Osteoblast (primary cell): Measurements from ENCODE around the gene CDH11. TPM values are rescaled to one million over a fixed set of nuclear protein-coding genes. Genes with fewer than 3 reads are reported as not detected.

Source experiments
- DNase-seq: peaks from one replicate; pipeline ENCODE4 v3.0.0; 2011; ENCODE audit warnings: low spot score, mixed read lengths; ENCODE audit not compliant: insufficient read length; ENCODE audit errors: missing footprints
- H2AFZ ChIP-seq: 2 replicates; pipeline ENCODE4 v1.6.0; 2011; ENCODE audit warnings: mild to moderate bottlenecking, low read length
- H3K27ac ChIP-seq: 2 replicates; pipeline ENCODE4 v1.5.1; 2011; ENCODE audit warnings: mild to moderate bottlenecking, low read depth, low read length, moderate library complexity
- H3K27me3 ChIP-seq: 2 replicates; pipeline ENCODE4 v1.6.0; 2012; ENCODE audit warnings: mild to moderate bottlenecking, control low read depth, inconsistent platforms, low read length, moderate library complexity; ENCODE audit not compliant: insufficient read depth
- H3K36me3 ChIP-seq: 2 replicates; pipeline ENCODE4 v1.5.1; 2011; ENCODE audit warnings: mild to moderate bottlenecking, low read length, control low read depth, moderate library complexity; ENCODE audit not compliant: insufficient read depth
- H3K4me1 ChIP-seq: 2 replicates; pipeline ENCODE4 v1.5.1; 2011; ENCODE audit warnings: mild to moderate bottlenecking, low read length, control low read depth, moderate library complexity; ENCODE audit not compliant: insufficient read depth
- H3K4me2 ChIP-seq: 2 replicates; pipeline ENCODE4 v1.6.0; 2011; ENCODE audit warnings: mild to moderate bottlenecking, low read length; ENCODE audit not compliant: insufficient read depth
- H3K4me3 ChIP-seq: fragments of 200-600 bp; sonication (generic); 3 replicates; pipeline ENCODE4 v1.5.1; 2012; ENCODE audit warnings: mild to moderate bottlenecking, low read length, inconsistent platforms; ENCODE audit not compliant: insufficient read depth
- H3K79me2 ChIP-seq: 2 replicates; pipeline ENCODE4 v1.6.0; 2012; ENCODE audit warnings: mild to moderate bottlenecking, low read length, control low read depth, inconsistent platforms; ENCODE audit not compliant: insufficient read depth
- H3K9me3 ChIP-seq: 2 replicates; pipeline ENCODE4 v1.5.1; 2011; ENCODE audit warnings: low read depth, low read length, control low read depth
- H4K20me1 ChIP-seq: 2 replicates; pipeline ENCODE4 v1.6.0; 2012; ENCODE audit warnings: mild to moderate bottlenecking, low read length, control low read depth; ENCODE audit not compliant: insufficient read depth
- CTCF ChIP-seq: IDR thresholded peaks from 2 replicates; pipeline ENCODE4 v1.5.1; 2011; ENCODE audit warnings: mild to moderate bottlenecking, low read depth, low read length, moderate library complexity; ENCODE audit errors: extremely low read depth
- total RNA-seq: library from RNA; depleted of rRNA; stranded (reverse); fragments of >200 nt; gene quantifications from 2 replicates; pipeline ENCODE4 v1.2.3, GENCODE V29; 2012

The CDH11 gene
- total RNA-seq, 1 donor: 1,116 TPM

DNA sequence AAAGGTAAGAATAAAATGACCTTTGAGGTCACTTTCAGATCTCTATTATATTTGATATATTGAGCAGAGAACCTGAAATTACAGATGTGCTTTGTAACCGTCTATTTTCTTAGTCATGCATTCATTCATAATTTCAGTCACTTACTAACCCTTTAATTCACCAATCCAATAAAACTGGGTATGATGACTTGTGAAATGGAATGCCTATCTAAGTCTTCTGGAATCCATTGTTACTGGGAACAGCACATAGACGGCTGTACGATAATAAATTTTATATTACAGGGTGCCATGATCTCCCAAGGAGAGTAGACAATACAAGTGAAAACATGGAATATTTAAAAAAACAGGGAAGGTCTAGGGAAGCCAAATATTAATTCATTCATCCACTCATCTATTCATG lies 22.9 kb downstream of the CDH11 start:
- peaks cover 57% of the 10 kb centered on the region for H3K36me3 ChIP-seq
- H3K4me1 ChIP-seq: peaks cover 16% of the 10 kb centered on the region
- peaks cover 96% of the 10 kb centered on the region for H3K79me2 ChIP-seq
- H3K4me2 ChIP-seq: no peak overlapping the region
- no peak overlapping the region for H2AFZ ChIP-seq
- TF ChIP-seq CTCF: no peak
- no peaks in the 10 kb centered on the region for H3K27me3 ChIP-seq
- no peak overlapping the region for H3K4me3 ChIP-seq
- H4K20me1 ChIP-seq: peaks cover 71% of the 10 kb centered on the region
- H3K9me3 ChIP-seq: no peaks in the 10 kb centered on the region
- DNase-seq: no peak
- H3K27ac ChIP-seq: peak overlapping the region; percentile 64

- Histone ChIP-seq H3K27ac (no peak overlapping the region), H2AFZ (no peak overlapping the region), H4K20me1 (peaks cover 72% of the 10 kb centered on the region), H3K4me1 (peaks cover 16% of the 10 kb centered on the region), H3K36me3 (peaks cover 61% of the 10 kb centered on the region), H3K4me3 (no peak overlapping the region), H3K79me2 (peaks cover 98% of the 10 kb centered on the region), H3K4me2 (no peak overlapping the region), H3K9me3 (no peaks in the 10 kb centered on the region), H3K27me3 (no peaks in the 10 kb centered on the region)
- DNase-seq: no peak
- no peak for TF ChIP-seq CTCF
Observed at GRCh38 chr16:65097296-65097695, 24.6 kb downstream of the CDH11 start.

- Histone ChIP-seq H3K4me3 (no peak overlapping the region), H3K4me2 (no peak overlapping the region), H4K20me1 (peaks cover 74% of the 10 kb centered on the region), H3K27me3 (no peaks in the 10 kb centered on the region), H3K79me2 (peaks cover 98% of the 10 kb centered on the region), H3K4me1 (peaks cover 16% of the 10 kb centered on the region), H3K27ac (peak overlapping the region; percentile 4), H3K9me3 (no peaks in the 10 kb centered on the region), H3K36me3 (peaks cover 57% of the 10 kb centered on the region), H2AFZ (no peak overlapping the region)
- DNase-seq: no peak
- no peak for TF ChIP-seq CTCF
Observed at GRCh38 chr16:65095906-65096305, 26.0 kb downstream of the CDH11 start.

DNA sequence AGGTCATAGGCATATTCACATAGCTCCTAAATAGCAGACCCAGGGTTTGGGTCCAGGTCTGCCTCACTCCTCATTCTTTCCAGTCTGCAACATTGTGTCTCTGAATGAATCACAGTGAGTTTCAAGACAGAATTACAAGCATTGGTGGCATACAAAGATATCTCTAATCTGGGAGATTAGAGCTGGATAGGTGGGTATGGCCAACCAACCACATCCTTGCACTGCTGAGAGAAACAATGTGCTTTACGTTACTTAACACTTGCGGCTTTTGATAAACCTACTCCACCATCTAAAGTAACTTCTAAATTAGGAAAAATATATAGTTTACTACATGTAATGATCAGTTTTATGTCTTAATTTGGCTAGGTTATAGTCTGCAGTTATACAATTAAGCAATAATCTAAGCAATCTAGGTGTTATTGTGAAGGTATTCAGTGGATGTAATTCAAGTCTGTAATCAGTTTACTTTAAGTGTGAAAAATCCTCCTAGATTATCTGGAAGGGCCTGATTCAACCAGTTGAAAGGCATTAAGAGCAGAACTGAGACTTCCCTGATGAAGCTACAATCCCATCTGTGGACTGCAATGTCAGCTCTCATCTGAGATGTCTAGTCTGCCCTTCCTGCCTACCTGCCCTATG lies 26.7 kb downstream of the CDH11 start:
- H3K27me3 ChIP-seq: no peaks in the 10 kb centered on the region

More for the DNA sequence above, 26.7 kb downstream of the CDH11 start:
- no peak for TF ChIP-seq CTCF
- H3K36me3 ChIP-seq: peaks cover 57% of the 10 kb centered on the region
- H3K4me3 ChIP-seq: no peak overlapping the region
- peak overlapping the region; percentile 4 for H3K27ac ChIP-seq
- H2AFZ ChIP-seq: no peak overlapping the region
- H3K4me2 ChIP-seq: no peak overlapping the region
- H4K20me1 ChIP-seq: peaks cover 79% of the 10 kb centered on the region
- H3K4me1 ChIP-seq: peaks cover 16% of the 10 kb centered on the region
- H3K9me3 ChIP-seq: no peaks in the 10 kb centered on the region
- H3K79me2 ChIP-seq: peaks cover 98% of the 10 kb centered on the region
- peak; percentile 43 for DNase-seq
